Neural progenitor cell (in vitro differentiated cells): ENCODE measurements around the gene CACNG5.

ENCODE experiments used
- CTCF ChIP-seq: fragments of 200-600 bp; sonication (generic); IDR thresholded peaks from 2 replicates; pipeline ENCODE4 v1.5.1; 2017; ENCODE audit warnings: antibody characterized with exemption, mild to moderate bottlenecking
- EZH2 ChIP-seq: fragments of 200-600 bp; sonication (generic); IDR thresholded peaks from 2 replicates; pipeline ENCODE4 v1.6.1; 2017; ENCODE audit warnings: antibody characterized with exemption, mild to moderate bottlenecking, moderate library complexity
- EZH2phosphoT487 ChIP-seq: fragments of 200-600 bp; sonication (generic); IDR thresholded peaks from 2 replicates; pipeline ENCODE4 v1.6.1; 2017; ENCODE audit warnings: antibody characterized with exemption

- TF ChIP-seq CTCF (no peak), EZH2phosphoT487 (no peak), EZH2 (no peak)
Observed at GRCh38 chr17:66842505-66842904, 7.6 kb downstream of the CACNG5 start.
